Neural progenitor cell (in vitro differentiated cells): ENCODE results near the gene TRIM32.

Source experiments
- EZH2 ChIP-seq: fragments of 200-600 bp; sonication (generic); IDR thresholded peaks from 2 replicates; pipeline ENCODE4 v1.6.1; 2017; ENCODE audit warnings: antibody characterized with exemption, mild to moderate bottlenecking, moderate library complexity
- EZH2phosphoT487 ChIP-seq: fragments of 200-600 bp; sonication (generic); IDR thresholded peaks from 2 replicates; pipeline ENCODE4 v1.6.1; 2017; ENCODE audit warnings: antibody characterized with exemption
- TF ChIP-seq, protein P1 (sequence below): fragments of 200-600 bp; sonication (generic); IDR thresholded peaks from 2 replicates; pipeline ENCODE4 v1.5.1; 2017; ENCODE audit warnings: antibody characterized with exemption, mild to moderate bottlenecking

DNA sequence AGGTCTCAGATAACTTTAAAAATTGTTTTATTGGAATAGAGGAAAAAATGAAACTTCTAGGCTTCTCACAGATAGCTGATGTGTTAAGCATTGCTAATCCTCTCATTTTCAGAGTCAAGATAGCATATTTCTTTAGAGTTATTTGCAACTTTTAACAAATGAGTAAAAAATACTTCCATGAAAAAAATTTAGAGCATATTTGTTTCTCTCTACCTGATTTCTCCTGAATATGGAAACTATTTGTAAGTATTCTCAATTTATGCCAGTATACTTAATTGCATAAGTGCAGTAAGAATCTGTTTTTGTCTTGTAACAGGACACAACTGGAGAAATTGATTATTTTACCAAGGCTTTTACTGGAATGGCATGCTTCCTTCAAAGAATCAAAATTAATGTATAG is 3.6 kb upstream of the TRIM32 start:
- TF ChIP-seq, protein P1, sequence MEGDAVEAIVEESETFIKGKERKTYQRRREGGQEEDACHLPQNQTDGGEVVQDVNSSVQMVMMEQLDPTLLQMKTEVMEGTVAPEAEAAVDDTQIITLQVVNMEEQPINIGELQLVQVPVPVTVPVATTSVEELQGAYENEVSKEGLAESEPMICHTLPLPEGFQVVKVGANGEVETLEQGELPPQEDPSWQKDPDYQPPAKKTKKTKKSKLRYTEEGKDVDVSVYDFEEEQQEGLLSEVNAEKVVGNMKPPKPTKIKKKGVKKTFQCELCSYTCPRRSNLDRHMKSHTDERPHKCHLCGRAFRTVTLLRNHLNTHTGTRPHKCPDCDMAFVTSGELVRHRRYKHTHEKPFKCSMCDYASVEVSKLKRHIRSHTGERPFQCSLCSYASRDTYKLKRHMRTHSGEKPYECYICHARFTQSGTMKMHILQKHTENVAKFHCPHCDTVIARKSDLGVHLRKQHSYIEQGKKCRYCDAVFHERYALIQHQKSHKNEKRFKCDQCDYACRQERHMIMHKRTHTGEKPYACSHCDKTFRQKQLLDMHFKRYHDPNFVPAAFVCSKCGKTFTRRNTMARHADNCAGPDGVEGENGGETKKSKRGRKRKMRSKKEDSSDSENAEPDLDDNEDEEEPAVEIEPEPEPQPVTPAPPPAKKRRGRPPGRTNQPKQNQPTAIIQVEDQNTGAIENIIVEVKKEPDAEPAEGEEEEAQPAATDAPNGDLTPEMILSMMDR = no peak
- TF ChIP-seq EZH2phosphoT487 (no peak), EZH2 (no peak)
